Testis (tissue), 2 donors: ENCODE results near the gene ASXL1.

Source experiments
- POLR2A ChIP-seq: fragments of 450-650 bp; IDR thresholded peaks from one replicate; pipeline ENCODE4 v1.6.1; 2017; ENCODE audit warnings: antibody characterized with exemption, mild to moderate bottlenecking, moderate library complexity
- TF ChIP-seq, protein P1 (sequence below), 3 experiments: fragments of 450-650 bp in 2 of 3; fragments of 200-600 bp in 1 of 3; sonication (generic) in 1 of 3; IDR thresholded peaks; one replicate each; pipeline ENCODE4 v1.5.1; 2016 to 2019; ENCODE audit warnings: antibody characterized with exemption in 3 of 3, mild to moderate bottlenecking in 2 of 3, moderate library complexity in 1 of 3

- no peak for TF ChIP-seq POLR2A
- TF ChIP-seq, protein P1, sequence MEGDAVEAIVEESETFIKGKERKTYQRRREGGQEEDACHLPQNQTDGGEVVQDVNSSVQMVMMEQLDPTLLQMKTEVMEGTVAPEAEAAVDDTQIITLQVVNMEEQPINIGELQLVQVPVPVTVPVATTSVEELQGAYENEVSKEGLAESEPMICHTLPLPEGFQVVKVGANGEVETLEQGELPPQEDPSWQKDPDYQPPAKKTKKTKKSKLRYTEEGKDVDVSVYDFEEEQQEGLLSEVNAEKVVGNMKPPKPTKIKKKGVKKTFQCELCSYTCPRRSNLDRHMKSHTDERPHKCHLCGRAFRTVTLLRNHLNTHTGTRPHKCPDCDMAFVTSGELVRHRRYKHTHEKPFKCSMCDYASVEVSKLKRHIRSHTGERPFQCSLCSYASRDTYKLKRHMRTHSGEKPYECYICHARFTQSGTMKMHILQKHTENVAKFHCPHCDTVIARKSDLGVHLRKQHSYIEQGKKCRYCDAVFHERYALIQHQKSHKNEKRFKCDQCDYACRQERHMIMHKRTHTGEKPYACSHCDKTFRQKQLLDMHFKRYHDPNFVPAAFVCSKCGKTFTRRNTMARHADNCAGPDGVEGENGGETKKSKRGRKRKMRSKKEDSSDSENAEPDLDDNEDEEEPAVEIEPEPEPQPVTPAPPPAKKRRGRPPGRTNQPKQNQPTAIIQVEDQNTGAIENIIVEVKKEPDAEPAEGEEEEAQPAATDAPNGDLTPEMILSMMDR (IDR thresholded peaks at IDR 0.05), result no peak
These were observed 80.3 kb downstream of the ASXL1 start for GRCh38 chr20:32438331-32438858.
